ENCODE measurements around the gene GHRHR. TPM values are rescaled to one million over a fixed set of nuclear protein-coding genes. Genes with fewer than 3 reads are reported as not detected.

GHRHR gene
- polyA plus RNA-seq, 4 donors: 0.41 to 0.55 (median 0.43) TPM; not detected in 1

DNA sequence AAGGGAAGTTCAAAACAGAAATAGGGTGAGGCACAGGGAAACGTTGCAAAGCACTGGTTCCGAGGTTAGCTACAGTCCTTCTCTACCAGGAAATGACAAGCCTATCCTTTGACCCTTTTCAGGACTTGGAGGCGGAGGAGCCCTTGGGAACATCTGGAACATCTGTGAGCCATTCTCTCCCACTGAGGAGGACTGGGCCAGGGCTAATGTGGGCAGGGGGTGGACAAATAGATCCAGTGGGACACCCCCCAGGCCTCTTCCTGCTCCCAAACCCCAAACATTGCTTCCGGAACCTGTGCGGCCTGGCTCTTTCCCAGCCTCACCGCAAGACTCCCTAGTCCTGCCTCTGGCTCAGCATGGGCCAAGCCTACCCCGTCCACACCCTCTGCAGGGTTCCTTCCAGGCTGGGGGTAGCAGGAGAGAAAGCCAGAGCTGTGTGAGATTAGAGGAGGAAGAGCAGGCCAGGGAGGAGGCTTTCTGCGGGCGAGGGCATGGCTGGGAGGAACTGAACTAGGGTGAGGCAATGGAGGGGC is 36.5 kb downstream of the GHRHR start:
- no peak for DNase-seq (ENCODE audit: low read depth in 4 of 4, low spot score in 2 of 4)

GRCh38 chr7:31000779-31001178 is 37.0 kb downstream of the GHRHR start:
- DNase-seq (ENCODE audit: low read depth in 4 of 4, low spot score in 2 of 4): no peak

DNA sequence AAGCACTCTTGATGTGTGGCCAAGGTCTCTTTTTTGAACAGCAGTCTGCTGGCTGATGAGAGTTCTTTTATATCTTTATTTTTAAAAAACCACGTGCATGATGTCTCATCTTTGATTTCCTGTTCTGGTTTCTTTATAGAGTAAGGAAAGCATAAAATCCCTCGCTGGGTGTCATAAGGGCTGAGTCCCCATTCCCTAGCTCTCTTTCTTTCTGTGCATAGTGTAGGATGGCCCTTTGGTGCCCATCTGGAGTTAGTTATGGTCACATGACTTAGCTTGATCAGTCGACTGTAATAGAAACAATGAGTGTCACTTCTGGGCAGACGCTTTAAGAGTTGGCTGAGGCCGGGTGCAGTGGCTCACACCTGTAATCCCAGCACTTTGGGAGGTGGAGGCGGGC is 38.5 kb downstream of the GHRHR start:
- DNase-seq (ENCODE audit: low read depth in 4 of 4, low spot score in 2 of 4): no peak

DNA sequence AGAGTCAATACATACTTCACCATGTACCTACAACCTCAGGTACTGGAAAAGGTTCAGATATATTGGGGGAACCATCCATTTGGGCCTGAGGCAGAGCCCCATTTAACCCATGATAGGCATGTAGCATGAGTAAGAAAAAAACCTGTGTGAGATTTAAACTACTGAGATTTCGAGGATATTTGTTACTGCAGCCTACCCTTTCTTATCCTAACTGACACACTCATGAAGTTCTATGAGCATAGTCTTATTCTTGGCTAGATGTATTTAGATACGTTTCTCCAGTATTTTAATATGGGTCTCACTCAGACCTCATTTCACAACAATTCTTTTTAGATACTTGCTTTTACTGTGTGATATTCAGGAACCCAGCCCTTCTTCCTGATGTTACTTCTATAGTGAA is 39.3 kb downstream of the GHRHR start:
- no peak for DNase-seq (ENCODE audit: low read depth in 4 of 4, low spot score in 2 of 4)

DNA sequence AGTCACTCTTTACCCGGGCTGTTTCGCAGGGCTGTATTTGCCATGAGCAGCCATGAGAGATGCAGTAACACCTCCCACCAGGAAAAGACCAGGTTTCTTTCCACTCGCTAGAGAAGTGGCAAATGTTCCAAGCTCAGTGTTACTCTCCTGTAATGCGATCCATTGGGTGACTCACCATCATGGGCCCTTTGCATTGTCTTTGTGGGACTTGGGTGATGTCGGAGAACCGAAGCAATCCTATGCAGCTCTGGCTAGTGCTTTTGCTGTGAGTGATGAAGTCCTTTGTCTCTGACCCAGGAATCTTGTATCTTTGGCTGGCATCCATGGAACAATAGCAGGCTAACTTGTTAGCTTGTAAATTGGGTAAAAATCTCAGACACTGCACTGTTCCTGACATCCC is 40.0 kb downstream of the GHRHR start:
- DNase-seq (ENCODE audit: low read depth in 4 of 4, low spot score in 2 of 4): no peak

DNA sequence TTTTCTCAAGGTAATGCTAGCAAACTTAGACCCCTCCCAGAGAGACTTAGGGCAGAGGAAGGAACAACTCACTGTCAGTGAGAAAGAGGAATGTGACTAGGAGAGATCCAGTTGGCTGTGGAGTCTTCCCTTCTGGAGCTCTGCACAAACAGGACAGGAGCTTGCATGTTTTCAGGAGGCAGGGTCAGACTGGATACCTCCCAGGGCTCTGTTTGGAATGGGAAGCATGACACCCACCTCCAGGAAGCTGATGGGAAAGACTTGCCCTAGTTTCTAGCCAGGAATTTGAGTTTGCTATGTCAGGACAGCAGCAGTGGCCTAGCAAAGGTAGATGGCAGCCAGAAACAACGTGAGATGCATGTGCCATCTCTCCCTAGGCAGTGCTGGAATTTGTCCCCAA is 40.6 kb downstream of the GHRHR start:
- DNase-seq (ENCODE audit: low read depth in 4 of 4, low spot score in 2 of 4): no peak

DNA sequence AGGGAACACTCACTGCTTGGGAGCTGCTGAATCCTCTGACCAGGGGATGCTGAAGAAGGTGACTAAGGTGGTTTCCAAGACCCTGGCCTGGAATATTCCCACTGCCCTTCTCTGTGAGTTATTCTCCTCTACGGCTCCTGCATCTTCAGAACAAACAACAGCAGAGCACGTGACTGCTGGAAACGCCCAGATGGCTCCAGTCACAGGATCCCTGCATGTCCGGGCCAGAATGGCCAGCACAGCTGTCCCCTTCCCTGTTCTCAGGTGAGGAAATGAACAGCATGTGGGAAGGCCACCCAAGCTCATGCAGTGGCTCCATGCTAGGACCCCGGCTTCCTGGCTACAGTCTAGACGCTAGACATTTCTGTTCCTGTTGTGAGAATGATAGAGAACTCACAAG is 43.1 kb downstream of the GHRHR start:
- no peak for DNase-seq (ENCODE audit: low read depth in 4 of 4, low spot score in 2 of 4)

- no peak for DNase-seq (ENCODE audit: low read depth in 4 of 4, low spot score in 2 of 4)
These were observed 43.9 kb downstream of the GHRHR start for GRCh38 chr7:31007634-31008033.

GRCh38 chr7:31014826-31015225 is 51.1 kb downstream of the GHRHR start:
- no peak for DNase-seq (ENCODE audit: low read depth in 4 of 4, low spot score in 2 of 4)

- no peak for DNase-seq (ENCODE audit: low read depth in 4 of 4, low spot score in 2 of 4)
These were observed 53.4 kb downstream of the GHRHR start for GRCh38 chr7:31017032-31017675.

- DNase-seq (ENCODE audit: low read depth in 4 of 4, low spot score in 2 of 4): no peak
These were observed 54.0 kb downstream of the GHRHR start for GRCh38 chr7:31017721-31018120.

DNA sequence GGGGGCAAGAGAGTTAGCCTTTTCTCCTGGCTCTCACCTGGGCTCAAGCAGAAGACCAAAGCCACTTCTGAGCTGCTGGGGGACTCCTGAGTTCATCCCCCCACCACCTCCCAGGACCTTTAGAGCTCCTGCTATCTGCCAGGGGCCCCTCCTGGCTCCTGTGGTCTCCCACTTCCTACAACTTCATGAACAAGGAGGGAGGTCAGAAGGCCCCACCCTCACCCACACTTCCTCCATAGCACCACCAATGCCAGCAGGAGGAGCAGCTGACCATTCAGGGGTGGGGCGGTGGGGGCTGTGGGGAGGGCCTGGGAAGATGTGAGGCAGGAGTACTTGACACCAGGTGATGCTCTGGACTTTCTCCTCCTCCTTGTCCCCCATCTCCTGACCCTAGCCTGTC is 55.8 kb downstream of the GHRHR start:
- no peak for DNase-seq (ENCODE audit: low read depth in 4 of 4, low spot score in 2 of 4)

DNA sequence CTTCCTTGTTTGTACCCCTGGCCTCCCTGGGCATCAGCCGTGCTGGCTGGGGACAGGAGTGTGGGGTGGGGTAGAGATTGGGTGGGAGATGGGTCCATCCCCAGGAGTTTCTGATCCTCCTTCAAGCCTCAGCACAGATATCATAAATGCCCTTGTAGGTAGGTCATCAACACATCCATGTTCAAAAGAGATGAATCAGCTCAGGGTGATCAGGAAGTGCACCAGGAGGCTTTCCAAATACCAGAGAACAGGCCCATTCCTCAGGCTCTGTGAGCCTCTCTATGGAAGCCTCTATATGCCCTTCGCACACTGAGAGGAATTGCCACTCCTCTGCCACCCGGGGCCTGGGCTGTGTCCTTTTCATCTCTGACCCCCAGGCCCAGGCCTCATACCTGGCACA is 56.4 kb downstream of the GHRHR start:
- DNase-seq (ENCODE audit: low read depth in 4 of 4, low spot score in 2 of 4): no peak

GRCh38 chr7:31020652-31021051 is 56.9 kb downstream of the GHRHR start:
- DNase-seq (ENCODE audit: low read depth in 4 of 4, low spot score in 2 of 4): no peak

DNA sequence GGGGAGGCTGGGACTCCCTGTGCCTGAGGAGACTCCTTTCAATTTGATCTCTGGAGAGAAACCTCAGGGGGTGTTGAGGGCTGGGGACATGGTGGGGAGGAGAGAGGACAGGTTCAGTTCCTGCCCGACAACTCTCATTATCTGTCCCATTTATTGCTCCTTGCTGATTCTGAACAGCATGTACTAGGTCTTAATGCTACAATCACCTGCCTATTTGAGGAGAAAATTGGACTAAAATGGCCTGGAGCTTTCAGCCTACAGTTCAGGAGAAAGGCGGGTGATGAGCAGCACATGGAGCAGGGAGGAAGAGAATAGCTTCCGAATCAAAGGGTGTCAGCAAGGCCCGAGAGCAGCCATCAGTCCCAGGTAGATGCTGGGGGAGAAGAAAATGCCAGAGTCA is 58.4 kb downstream of the GHRHR start:
- DNase-seq (ENCODE audit: low read depth in 4 of 4, low spot score in 2 of 4): no peak

GRCh38 chr7:31022726-31023125 is 59.0 kb downstream of the GHRHR start:
- no peak for DNase-seq (ENCODE audit: low read depth in 4 of 4, low spot score in 2 of 4)

GRCh38 chr7:31023877-31024276 is 60.1 kb downstream of the GHRHR start:
- no peak for DNase-seq (ENCODE audit: low read depth in 4 of 4, low spot score in 2 of 4)

DNA sequence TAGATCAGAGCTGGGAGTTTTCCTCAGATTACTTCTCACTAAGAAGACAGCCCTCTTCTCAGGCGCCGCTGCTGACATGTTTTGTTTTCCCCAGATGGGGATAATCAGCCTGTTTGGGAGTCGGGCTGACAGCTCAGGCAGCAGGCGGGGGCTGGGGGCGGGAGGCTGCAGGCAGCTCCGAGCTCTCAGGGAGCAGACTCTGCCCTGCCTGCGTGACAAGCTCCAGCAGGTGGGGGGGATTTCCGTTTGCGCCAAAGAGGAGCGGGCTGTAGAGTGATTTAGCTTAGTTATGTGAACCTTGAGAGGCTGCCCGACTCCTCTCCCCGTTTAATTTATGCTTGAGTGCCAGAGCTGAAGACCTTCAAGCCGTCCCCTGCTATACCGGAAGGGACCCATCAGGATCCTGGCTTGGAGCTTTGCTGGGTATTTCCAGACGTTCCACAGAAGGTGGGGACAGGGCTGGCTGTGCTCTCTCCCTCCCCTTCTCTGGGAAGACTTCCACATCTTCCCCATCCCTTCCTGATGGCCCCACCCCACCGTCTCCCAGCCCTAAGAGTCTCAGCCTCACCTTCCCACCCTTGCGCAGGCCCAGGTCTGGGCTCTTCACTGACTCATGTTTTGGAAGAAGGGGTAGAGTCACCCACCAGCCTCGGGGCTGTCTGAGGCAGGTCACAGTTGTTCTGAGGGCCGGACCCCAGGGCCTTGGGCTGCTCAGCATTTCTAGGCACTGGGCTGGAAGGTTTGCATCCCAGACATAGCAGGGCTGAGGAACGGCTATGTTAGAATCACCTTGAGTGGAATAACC is 63.6 kb downstream of the GHRHR start:
- DNase-seq (ENCODE audit: low read depth in 4 of 4, low spot score in 2 of 4): peak; percentile 57 to 82 (median 71)

DNA sequence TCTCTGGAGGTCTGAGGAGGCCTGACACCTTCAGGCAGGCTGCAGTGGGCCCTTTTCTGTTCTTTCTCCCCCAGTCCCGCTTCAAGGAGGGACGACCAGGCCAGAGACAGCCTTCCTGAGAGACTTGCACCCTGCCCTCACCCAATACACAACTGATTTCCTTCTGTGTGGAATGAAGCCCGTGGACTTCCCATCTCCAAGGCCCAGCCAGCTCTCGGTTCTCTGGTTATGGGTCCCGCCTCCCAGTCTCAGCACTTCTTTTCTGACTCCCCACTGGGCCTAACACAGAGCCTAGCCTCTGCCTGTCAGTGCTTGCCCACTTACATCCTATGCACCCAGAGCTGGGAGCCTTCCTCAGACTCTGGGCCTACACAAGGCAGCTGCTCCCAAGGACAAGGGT is 64.3 kb downstream of the GHRHR start:
- no peak for DNase-seq (ENCODE audit: low read depth in 4 of 4, low spot score in 2 of 4)

GRCh38 chr7:31028417-31028992 is 64.8 kb downstream of the GHRHR start:
- DNase-seq (ENCODE audit: low read depth in 4 of 4, low spot score in 2 of 4): no peak
